HEK293T (cell line): ENCODE measurements around the gene NKX3-2.

ENCODE experiments used
- CTBP1 ChIP-seq: fragments of 450-650 bp; IDR thresholded peaks from 2 replicates; pipeline ENCODE4 v1.6.1; 2016; ENCODE audit warnings: borderline replicate concordance
- L3MBTL2 ChIP-seq: fragments of 450-650 bp; conservative IDR thresholded peaks from 2 replicates; pipeline ENCODE4 v1.6.1; 2016; ENCODE audit warnings: mild to moderate bottlenecking
- LEF1 ChIP-seq: fragments of 450-650 bp; IDR thresholded peaks from 2 replicates; pipeline ENCODE4 v1.6.1; 2017; ENCODE audit warnings: mild to moderate bottlenecking, borderline replicate concordance
- SUZ12 ChIP-seq: fragments of 450-650 bp; IDR thresholded peaks from 2 replicates; pipeline ENCODE4 v1.6.1; 2016; ENCODE audit warnings: mild to moderate bottlenecking
- TF ChIP-seq, protein P1 (sequence below): fragments of 450-650 bp; IDR thresholded peaks from 2 replicates; pipeline ENCODE4 v1.6.1; 2016

- TF ChIP-seq, protein P1, sequence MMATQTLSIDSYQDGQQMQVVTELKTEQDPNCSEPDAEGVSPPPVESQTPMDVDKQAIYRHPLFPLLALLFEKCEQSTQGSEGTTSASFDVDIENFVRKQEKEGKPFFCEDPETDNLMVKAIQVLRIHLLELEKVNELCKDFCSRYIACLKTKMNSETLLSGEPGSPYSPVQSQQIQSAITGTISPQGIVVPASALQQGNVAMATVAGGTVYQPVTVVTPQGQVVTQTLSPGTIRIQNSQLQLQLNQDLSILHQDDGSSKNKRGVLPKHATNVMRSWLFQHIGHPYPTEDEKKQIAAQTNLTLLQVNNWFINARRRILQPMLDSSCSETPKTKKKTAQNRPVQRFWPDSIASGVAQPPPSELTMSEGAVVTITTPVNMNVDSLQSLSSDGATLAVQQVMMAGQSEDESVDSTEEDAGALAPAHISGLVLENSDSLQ, result no peak
- TF ChIP-seq CTBP1 (no peak), SUZ12 (no peak), LEF1 (no peak), L3MBTL2 (no peak)
These were observed 18.6 kb upstream of the NKX3-2 start for GRCh38 chr4:13562876-13563275.
